CD8-positive, alpha-beta memory T cell (primary cell): ENCODE data around the gene ZBTB8A. TPM values are rescaled to one million over a fixed set of nuclear protein-coding genes. Genes with fewer than 3 reads are reported as not detected.

Experiments used
- CTCF ChIA-PET: fragments of 350-600 bp; sonication (Branson Sonifier 250); formaldehyde crosslinking; loops from one replicate; lab custom pipeline; 2021; ENCODE audit warnings: antibody characterized with exemption; lab: Charles Lee
- POLR2A ChIA-PET: fragments of 350-600 bp; sonication (Branson Sonifier 250); formaldehyde crosslinking; loops from one replicate; lab custom pipeline; 2021; ENCODE audit warnings: antibody characterized with exemption; lab: Charles Lee
- DNase-seq, 5 donors: peaks; one replicate each; pipeline versions ENCODE4 v3.0.0 to v3.0.0-alpha.2; 2020 to 2022; ENCODE audit warnings: mixed read lengths in 1 of 5
- H3K27ac ChIP-seq: one replicate; pipeline ENCODE4 v1.7.0; 2013; ENCODE audit warnings: low read depth, mild to moderate bottlenecking, low read length, moderate library complexity
- H3K27me3 ChIP-seq: 2 replicates; pipeline ENCODE4 v1.7.0; 2013; ENCODE audit warnings: low read length, mild to moderate bottlenecking; ENCODE audit not compliant: insufficient read depth, poor library complexity, severe bottlenecking
- H3K36me3 ChIP-seq: 2 replicates; pipeline ENCODE4 v1.7.0; 2013; ENCODE audit warnings: mild to moderate bottlenecking, low read length, moderate library complexity; ENCODE audit not compliant: insufficient read depth
- H3K4me1 ChIP-seq: 2 replicates; pipeline ENCODE4 v1.7.0; 2013; ENCODE audit warnings: mild to moderate bottlenecking, low read length, moderate library complexity; ENCODE audit not compliant: insufficient read depth
- H3K4me3 ChIP-seq: 2 replicates; pipeline ENCODE4 v1.7.0; 2013; ENCODE audit warnings: mild to moderate bottlenecking, low read length
- H3K9me3 ChIP-seq: 2 replicates; pipeline ENCODE4 v1.7.0; 2013; ENCODE audit warnings: mild to moderate bottlenecking, low read length
- H3K27ac Mint-ChIP-seq, 8 donors: one replicate each; pipeline ENCODE4 v1.8.0; 2020 to 2021; ENCODE audit warnings: mixed read lengths in 8 of 8, mild to moderate bottlenecking in 6 of 8, inconsistent platforms in 3 of 8, moderate library complexity in 3 of 8
- H3K27me3 Mint-ChIP-seq, 2 donors: one replicate each; pipeline ENCODE4 v1.8.0; 2020 to 2021; ENCODE audit warnings: mixed read lengths in 2 of 2, mild to moderate bottlenecking in 1 of 2, moderate library complexity in 1 of 2
- H3K36me3 Mint-ChIP-seq, 3 donors: one replicate each; pipeline ENCODE4 v1.8.0; 2020 to 2021; ENCODE audit warnings: mixed read lengths in 3 of 3, inconsistent platforms in 1 of 3, mild to moderate bottlenecking in 1 of 3
- H3K4me1 Mint-ChIP-seq, 3 donors: one replicate each; pipeline ENCODE4 v1.8.0; 2020 to 2021; ENCODE audit warnings: mixed read lengths in 3 of 3, inconsistent platforms in 1 of 3, mild to moderate bottlenecking in 1 of 3
- H3K4me3 Mint-ChIP-seq, 7 donors: one replicate each; pipeline ENCODE4 v1.8.0; 2020 to 2021; ENCODE audit warnings: mixed read lengths in 7 of 7, mild to moderate bottlenecking in 6 of 7, moderate library complexity in 4 of 7, inconsistent platforms in 2 of 7
- H3K9me3 Mint-ChIP-seq, 5 donors: one replicate each; pipeline ENCODE4 v1.8.0; 2020 to 2022; ENCODE audit warnings: mixed read lengths in 5 of 5, mild to moderate bottlenecking in 3 of 5, moderate library complexity in 2 of 5, inconsistent platforms in 1 of 5
- polyA plus RNA-seq: library from polyadenylated mRNA; unstranded; fragments of 300-500 nt; fragmentation: Illumina TruSeq; gene quantifications from one replicate; pipeline ENCODE4 v1.2.3, GENCODE V29; 2021
- total RNA-seq, 2 experiments: library from RNA; stranded (reverse); gene quantifications; one replicate each; pipeline ENCODE4 v1.2.3, GENCODE V29; 2021

ZBTB8A gene
- total and polyA plus RNA-seq, 3 experiments from 2014 or later = 0.40 to 0.42 TPM; not detected in 1

GRCh38 chr1:32568929-32569328 lies 29.7 kb downstream of the ZBTB8A start:
- H3K27ac ChIP-seq = no peak overlapping the region
- H3K27me3 ChIP-seq = no peaks in the 10 kb centered on the region
- Mint-ChIP-seq H3K27ac (no peak overlapping the region), H3K27me3 (peaks cover 0 to 2% of the 10 kb centered on the region in 2 donors), H3K4me1 (no peaks in the 10 kb centered on the region), H3K4me3 (no peak overlapping the region), H3K9me3 (peaks cover 0 to 2% (median 0%) of the 10 kb centered on the region in 5 donors), H3K36me3 (no peaks in the 10 kb centered on the region)
- ChIA-PET POLR2A (no interaction called here), CTCF (no interaction called here)
- no peaks in the 10 kb centered on the region for H3K36me3 ChIP-seq
- H3K9me3 ChIP-seq = no peaks in the 10 kb centered on the region
- H3K4me3 ChIP-seq = no peak overlapping the region
- DNase-seq = no peak
- no peaks in the 10 kb centered on the region for H3K4me1 ChIP-seq

- POLR2A ChIA-PET = no interaction called here
- Mint-ChIP-seq H3K36me3 (peaks cover 0 to 1% (median 0%) of the 10 kb centered on the region in 3 donors), H3K27ac (no peak overlapping the region)
Measured at GRCh38 chr1:32580348-32581017, 41.3 kb downstream of the ZBTB8A start.

GRCh38 chr1:32592943-32593342 lies 53.7 kb downstream of the ZBTB8A start:
- H3K27me3 Mint-ChIP-seq = peaks cover 1 to 3% of the 10 kb centered on the region in 2 donors
- H3K9me3 Mint-ChIP-seq = no peaks in the 10 kb centered on the region
- no peak overlapping the region for H3K4me3 Mint-ChIP-seq
- H3K27me3 ChIP-seq = no peaks in the 10 kb centered on the region
- no peak overlapping the region for H3K4me3 ChIP-seq
- H3K36me3 Mint-ChIP-seq = no peaks in the 10 kb centered on the region
- no peaks in the 10 kb centered on the region for H3K36me3 ChIP-seq
- H3K4me1 Mint-ChIP-seq = no peaks in the 10 kb centered on the region
- no peak overlapping the region for H3K27ac Mint-ChIP-seq
- H3K27ac ChIP-seq = no peak overlapping the region
- H3K4me1 ChIP-seq = no peaks in the 10 kb centered on the region
- H3K9me3 ChIP-seq = no peaks in the 10 kb centered on the region
- DNase-seq = no peak
- ChIA-PET CTCF (no interaction called here), POLR2A (no interaction called here)

More at GRCh38 chr1:32580348-32581017, 41.3 kb downstream of the ZBTB8A start:
- no peaks in the 10 kb centered on the region for H3K4me1 ChIP-seq
- CTCF ChIA-PET = no interaction called here
- H3K4me3 Mint-ChIP-seq = no peak overlapping the region
- no peaks in the 10 kb centered on the region for H3K36me3 ChIP-seq
- H3K9me3 Mint-ChIP-seq = no peaks in the 10 kb centered on the region
- H3K4me1 Mint-ChIP-seq = no peaks in the 10 kb centered on the region
- no peaks in the 10 kb centered on the region for H3K27me3 ChIP-seq
- H3K4me3 ChIP-seq = no peak overlapping the region
- H3K27ac ChIP-seq = no peak overlapping the region
- H3K27me3 Mint-ChIP-seq = peaks cover 0 to 17% of the 10 kb centered on the region in 2 donors
- H3K9me3 ChIP-seq = no peaks in the 10 kb centered on the region
- no peak for DNase-seq

GRCh38 chr1:32600034-32600433 lies 60.8 kb downstream of the ZBTB8A start:
- no peak overlapping the region for H3K4me3 Mint-ChIP-seq
- Histone ChIP-seq H3K27me3 (no peaks in the 10 kb centered on the region), H3K27ac (no peak overlapping the region), H3K9me3 (no peaks in the 10 kb centered on the region), H3K4me3 (no peak overlapping the region), H3K36me3 (no peaks in the 10 kb centered on the region), H3K4me1 (no peaks in the 10 kb centered on the region)
- CTCF ChIA-PET = interaction anchor here (0.6 kb wide), 1 partner anchor 793 kb away, joined by 3 read pairs; no protein-coding TSS in a partner anchor
- no peaks in the 10 kb centered on the region for H3K4me1 Mint-ChIP-seq
- POLR2A ChIA-PET = no interaction called here
- H3K27ac Mint-ChIP-seq = no peak overlapping the region
- no peak for DNase-seq
- H3K9me3 Mint-ChIP-seq = no peaks in the 10 kb centered on the region
- peaks cover 5% of the 10 kb centered on the region in 2 donors for H3K27me3 Mint-ChIP-seq
- no peaks in the 10 kb centered on the region for H3K36me3 Mint-ChIP-seq

- H3K4me3 Mint-ChIP-seq = no peak overlapping the region
- ChIA-PET CTCF (no interaction called here), POLR2A (interaction anchor here (0.6 kb wide), 1 partner anchor 363 kb away, joined by 16 read pairs; no protein-coding TSS in a partner anchor)
- no peak overlapping the region for H3K27ac Mint-ChIP-seq
- Histone ChIP-seq H3K4me3 (no peak overlapping the region), H3K27me3 (no peaks in the 10 kb centered on the region), H3K27ac (no peak overlapping the region), H3K36me3 (no peaks in the 10 kb centered on the region), H3K9me3 (no peaks in the 10 kb centered on the region), H3K4me1 (no peaks in the 10 kb centered on the region)
- no peaks in the 10 kb centered on the region for H3K4me1 Mint-ChIP-seq
- no peaks in the 10 kb centered on the region for H3K9me3 Mint-ChIP-seq
- DNase-seq = no peak
- H3K36me3 Mint-ChIP-seq = no peaks in the 10 kb centered on the region
- peaks cover 4 to 5% of the 10 kb centered on the region in 2 donors for H3K27me3 Mint-ChIP-seq
Measured at GRCh38 chr1:32605711-32606424, 66.6 kb downstream of the ZBTB8A start.

- POLR2A ChIA-PET = no interaction called here
- H3K27me3 Mint-ChIP-seq = peaks cover 1 to 5% of the 10 kb centered on the region in 2 donors
- no peaks in the 10 kb centered on the region for H3K27me3 ChIP-seq
- H3K4me1 Mint-ChIP-seq = peaks cover 0 to under 1% (median 0%) of the 10 kb centered on the region in 3 donors
- H3K4me3 ChIP-seq = no peak overlapping the region
- CTCF ChIA-PET = no interaction called here
- H3K36me3 Mint-ChIP-seq = no peaks in the 10 kb centered on the region
- H3K9me3 Mint-ChIP-seq = no peaks in the 10 kb centered on the region
- H3K4me1 ChIP-seq = no peaks in the 10 kb centered on the region
- no peak overlapping the region for H3K27ac ChIP-seq
- no peak overlapping the region for H3K27ac Mint-ChIP-seq
- no peaks in the 10 kb centered on the region for H3K9me3 ChIP-seq
- no peaks in the 10 kb centered on the region for H3K36me3 ChIP-seq
- no peak for DNase-seq
- no peak overlapping the region for H3K4me3 Mint-ChIP-seq
Measured at GRCh38 chr1:32606565-32607371, 67.5 kb downstream of the ZBTB8A start.

- Histone ChIP-seq H3K27me3 (no peaks in the 10 kb centered on the region), H3K27ac (no peak overlapping the region), H3K4me3 (no peak overlapping the region), H3K4me1 (no peaks in the 10 kb centered on the region), H3K9me3 (no peaks in the 10 kb centered on the region), H3K36me3 (no peaks in the 10 kb centered on the region)
- Mint-ChIP-seq H3K36me3 (no peaks in the 10 kb centered on the region), H3K4me1 (peaks cover 3 to 6% (median 5%) of the 10 kb centered on the region in 3 donors), H3K4me3 (no peak overlapping the region), H3K27ac (no peak overlapping the region), H3K9me3 (no peaks in the 10 kb centered on the region), H3K27me3 (peaks cover 0 to 2% of the 10 kb centered on the region in 2 donors)
- ChIA-PET POLR2A (interaction anchor here (0.7 kb wide), 1 partner anchor 572 kb away, joined by 3 read pairs; no protein-coding TSS in a partner anchor), CTCF (no interaction called here)
- no peak for DNase-seq
Measured at GRCh38 chr1:32609180-32609579, 70.0 kb downstream of the ZBTB8A start.

GRCh38 chr1:32611859-32612188 lies 72.6 kb downstream of the ZBTB8A start:
- no peak for DNase-seq
- ChIA-PET CTCF (no interaction called here), POLR2A (no interaction called here)
- Histone ChIP-seq H3K9me3 (no peaks in the 10 kb centered on the region), H3K4me1 (no peaks in the 10 kb centered on the region), H3K4me3 (peak overlapping the region; percentile 57), H3K36me3 (no peaks in the 10 kb centered on the region), H3K27ac (no peak overlapping the region), H3K27me3 (no peaks in the 10 kb centered on the region)
- H3K4me1 Mint-ChIP-seq = peaks cover 3 to 6% (median 5%) of the 10 kb centered on the region in 3 donors
- H3K9me3 Mint-ChIP-seq = no peaks in the 10 kb centered on the region
- H3K27me3 Mint-ChIP-seq = peaks cover 0 to 2% of the 10 kb centered on the region in 2 donors
- H3K4me3 Mint-ChIP-seq = peak overlapping the region; percentile 70 to 77 (median 74)
- H3K36me3 Mint-ChIP-seq = peaks cover 0 to 3% (median 2%) of the 10 kb centered on the region in 3 donors
- no peak overlapping the region for H3K27ac Mint-ChIP-seq
